Neural progenitor cell (in vitro differentiated cells): ENCODE results near the gene CYP3A5. TPM values are rescaled to one million over a fixed set of nuclear protein-coding genes. Genes with fewer than 3 reads are reported as not detected.

Experiments used
- DNase-seq: peaks from one replicate; pipeline ENCODE4 v3.0.0-alpha.2; 2016; ENCODE audit warnings: low spot score
- H2AFZ ChIP-seq: fragments of 200-600 bp; sonication (generic); replicated peaks from 2 replicates; pipeline ENCODE4 v1.6.1; 2016; ENCODE audit warnings: antibody characterized with exemption
- H3F3A ChIP-seq: fragments of 200-600 bp; sonication (generic); 2 replicates; pipeline ENCODE4 v1.6.1; 2016; ENCODE audit warnings: antibody characterized with exemption, low read depth
- H3K27ac ChIP-seq: fragments of 200-600 bp; sonication (generic); 2 replicates; pipeline ENCODE4 v1.5.1; 2016; ENCODE audit warnings: mild to moderate bottlenecking
- H3K27me3 ChIP-seq: fragments of 200-600 bp; sonication (generic); 2 replicates; pipeline ENCODE4 v1.6.1; 2016; ENCODE audit warnings: mild to moderate bottlenecking, moderate library complexity
- H3K36me3 ChIP-seq: fragments of 200-600 bp; sonication (generic); 2 replicates; pipeline ENCODE4 v1.5.1; 2016
- H3K4me1 ChIP-seq: fragments of 200-600 bp; sonication (generic); 2 replicates; pipeline ENCODE4 v1.6.1; 2016; ENCODE audit warnings: mixed run types
- H3K4me2 ChIP-seq: fragments of 200-600 bp; sonication (generic); 2 replicates; pipeline ENCODE4 v1.6.1; 2016
- H3K4me3 ChIP-seq: fragments of 200-600 bp; sonication (generic); 2 replicates; pipeline ENCODE4 v1.5.1; 2016
- H3K79me2 ChIP-seq: fragments of 200-600 bp; sonication (generic); 2 replicates; pipeline ENCODE4 v1.6.1; 2016; ENCODE audit warnings: low read depth
- H3K9ac ChIP-seq: fragments of 200-600 bp; sonication (generic); 2 replicates; pipeline ENCODE4 v1.6.1; 2016
- H3K9me3 ChIP-seq: fragments of 200-600 bp; sonication (generic); 2 replicates; pipeline ENCODE4 v1.5.1; 2016; ENCODE audit warnings: low read depth
- H4K20me1 ChIP-seq: fragments of 200-600 bp; sonication (generic); 2 replicates; pipeline ENCODE4 v1.6.1; 2016; ENCODE audit warnings: low read depth
- H3K27ac Mint-ChIP-seq: 3 replicates; pipeline ENCODE4 v1.8.0; 2021; ENCODE audit warnings: mixed read lengths
- H3K27me3 Mint-ChIP-seq: 2 replicates; pipeline ENCODE4 v1.8.0; 2022; ENCODE audit warnings: low read depth, mild to moderate bottlenecking, inconsistent platforms, moderate library complexity, mixed read lengths; ENCODE audit not compliant: insufficient read depth
- H3K36me3 Mint-ChIP-seq: 3 replicates; pipeline ENCODE4 v1.8.0; 2021; ENCODE audit warnings: mixed read lengths
- H3K4me1 Mint-ChIP-seq: 3 replicates; pipeline ENCODE4 v1.8.0; 2021; ENCODE audit warnings: mixed read lengths
- H3K4me3 Mint-ChIP-seq: 3 replicates; pipeline ENCODE4 v1.8.0; 2021; ENCODE audit warnings: mild to moderate bottlenecking, moderate library complexity, mixed read lengths
- H3K9me3 Mint-ChIP-seq: 3 replicates; pipeline ENCODE4 v1.8.0; 2020; ENCODE audit warnings: mixed read lengths
- CTCF ChIP-seq: fragments of 200-600 bp; sonication (generic); IDR thresholded peaks from 2 replicates; pipeline ENCODE4 v1.5.1; 2017; ENCODE audit warnings: antibody characterized with exemption, mild to moderate bottlenecking
- EZH2 ChIP-seq: fragments of 200-600 bp; sonication (generic); IDR thresholded peaks from 2 replicates; pipeline ENCODE4 v1.6.1; 2017; ENCODE audit warnings: antibody characterized with exemption, mild to moderate bottlenecking, moderate library complexity
- EZH2phosphoT487 ChIP-seq: fragments of 200-600 bp; sonication (generic); IDR thresholded peaks from 2 replicates; pipeline ENCODE4 v1.6.1; 2017; ENCODE audit warnings: antibody characterized with exemption
- total RNA-seq: library from RNA; depleted of rRNA; stranded (reverse); fragments of >200 nt; gene quantifications from 2 replicates; pipeline ENCODE4 v1.2.3, GENCODE V29; 2015; ENCODE audit warnings: low replicate concordance

The CYP3A5 gene
- total RNA-seq, 1 donor from 2014 or later: not detected

- Histone ChIP-seq H3K27ac (no peak overlapping the region), H2AFZ (no peak overlapping the region), H3F3A (no peaks in the 10 kb centered on the region), H3K4me2 (no peak overlapping the region), H3K36me3 (no peaks in the 10 kb centered on the region), H3K9me3 (no peaks in the 10 kb centered on the region), H3K79me2 (no peaks in the 10 kb centered on the region), H3K4me1 (no peaks in the 10 kb centered on the region), H4K20me1 (no peaks in the 10 kb centered on the region), H3K27me3 (no peaks in the 10 kb centered on the region), H3K4me3 (no peak overlapping the region), H3K9ac (no peak overlapping the region)
- Mint-ChIP-seq H3K9me3 (no peaks in the 10 kb centered on the region), H3K27me3 (no peaks in the 10 kb centered on the region), H3K4me1 (no peaks in the 10 kb centered on the region), H3K27ac (no peak overlapping the region), H3K4me3 (no peak overlapping the region), H3K36me3 (no peaks in the 10 kb centered on the region)
- DNase-seq: no peak
- TF ChIP-seq EZH2: no peak
- TF ChIP-seq CTCF: no peak
- TF ChIP-seq EZH2phosphoT487: no peak
Observed at GRCh38 chr7:99669782-99670181, 10.0 kb downstream of the CYP3A5 start.

GRCh38 chr7:99668541-99668940, 11.3 kb downstream of the CYP3A5 start:
- Mint-ChIP-seq H3K27ac (no peak overlapping the region), H3K4me1 (no peaks in the 10 kb centered on the region), H3K9me3 (no peaks in the 10 kb centered on the region), H3K27me3 (no peaks in the 10 kb centered on the region), H3K36me3 (no peaks in the 10 kb centered on the region), H3K4me3 (no peak overlapping the region)
- Histone ChIP-seq H4K20me1 (no peaks in the 10 kb centered on the region), H3F3A (no peaks in the 10 kb centered on the region), H3K36me3 (no peaks in the 10 kb centered on the region), H3K27ac (no peak overlapping the region), H3K9me3 (no peaks in the 10 kb centered on the region), H3K27me3 (no peaks in the 10 kb centered on the region), H3K4me3 (no peak overlapping the region), H3K4me2 (no peak overlapping the region), H3K79me2 (no peaks in the 10 kb centered on the region), H3K9ac (no peak overlapping the region), H2AFZ (no peak overlapping the region), H3K4me1 (no peaks in the 10 kb centered on the region)
- no peak for DNase-seq
- TF ChIP-seq EZH2phosphoT487: no peak
- no peak for TF ChIP-seq EZH2
- TF ChIP-seq CTCF: no peak

GRCh38 chr7:99667179-99667578, 12.6 kb downstream of the CYP3A5 start:
- no peaks in the 10 kb centered on the region for H4K20me1 ChIP-seq
- no peaks in the 10 kb centered on the region for H3K79me2 ChIP-seq
- no peak overlapping the region for H3K4me3 ChIP-seq
- TF ChIP-seq EZH2phosphoT487: no peak
- no peak for TF ChIP-seq CTCF
- no peak for TF ChIP-seq EZH2
- H3K36me3 ChIP-seq: no peaks in the 10 kb centered on the region
- no peak overlapping the region for H3K27ac ChIP-seq
- H3K4me2 ChIP-seq: no peak overlapping the region
- no peak overlapping the region for H2AFZ ChIP-seq
- no peaks in the 10 kb centered on the region for H3K27me3 ChIP-seq
- no peak overlapping the region for H3K9ac ChIP-seq
- no peaks in the 10 kb centered on the region for H3F3A ChIP-seq
- no peak overlapping the region for H3K4me3 Mint-ChIP-seq
- no peak overlapping the region for H3K27ac Mint-ChIP-seq
- no peaks in the 10 kb centered on the region for H3K4me1 ChIP-seq
- no peaks in the 10 kb centered on the region for H3K36me3 Mint-ChIP-seq
- H3K9me3 ChIP-seq: no peaks in the 10 kb centered on the region
- H3K27me3 Mint-ChIP-seq: no peaks in the 10 kb centered on the region
- no peak for DNase-seq
- no peaks in the 10 kb centered on the region for H3K9me3 Mint-ChIP-seq
- no peaks in the 10 kb centered on the region for H3K4me1 Mint-ChIP-seq

GRCh38 chr7:99666013-99666395, 13.8 kb downstream of the CYP3A5 start:
- Histone ChIP-seq H3K9me3 (no peaks in the 10 kb centered on the region), H3K27me3 (no peaks in the 10 kb centered on the region), H3K27ac (no peak overlapping the region), H3K4me2 (no peak overlapping the region), H3K4me1 (no peaks in the 10 kb centered on the region), H3K36me3 (no peaks in the 10 kb centered on the region), H3K79me2 (no peaks in the 10 kb centered on the region), H2AFZ (no peak overlapping the region), H3K4me3 (no peak overlapping the region), H3K9ac (no peak overlapping the region), H4K20me1 (no peaks in the 10 kb centered on the region), H3F3A (no peaks in the 10 kb centered on the region)
- Mint-ChIP-seq H3K27ac (no peak overlapping the region), H3K27me3 (no peaks in the 10 kb centered on the region), H3K4me3 (no peak overlapping the region), H3K36me3 (no peaks in the 10 kb centered on the region), H3K9me3 (no peaks in the 10 kb centered on the region), H3K4me1 (no peaks in the 10 kb centered on the region)
- TF ChIP-seq EZH2phosphoT487 (no peak), CTCF (no peak), EZH2 (no peak)
- DNase-seq: no peak
